Trophoblast cell (in vitro differentiated cells and primary cell): ENCODE measurements around the gene MYORG.

ENCODE experiments used
- DNase-seq, 2 donors: peaks; one replicate each; pipeline ENCODE4 v3.0.0-alpha.2; 2016
- H2AFZ ChIP-seq: 2 replicates; pipeline ENCODE4 v1.6.1; 2013; ENCODE audit warnings: low read length, moderate library complexity, mild to moderate bottlenecking; ENCODE audit not compliant: insufficient read depth, poor library complexity
- H2AK5ac ChIP-seq: 2 replicates; pipeline ENCODE4 v1.6.1; 2013; ENCODE audit warnings: mild to moderate bottlenecking, low read length
- H2BK120ac ChIP-seq: 2 replicates; pipeline ENCODE4 v1.6.1; 2013; ENCODE audit warnings: low read length, mild to moderate bottlenecking, moderate library complexity; ENCODE audit not compliant: insufficient read depth, poor library complexity
- H2BK12ac ChIP-seq: 2 replicates; pipeline ENCODE4 v1.6.1; 2013; ENCODE audit warnings: mild to moderate bottlenecking, low read length, moderate library complexity
- H2BK5ac ChIP-seq: 2 replicates; pipeline ENCODE4 v1.6.1; 2013; ENCODE audit warnings: low read length, low read depth, moderate library complexity, mild to moderate bottlenecking; ENCODE audit not compliant: poor library complexity
- H3K14ac ChIP-seq: 2 replicates; pipeline ENCODE4 v1.6.1; 2013; ENCODE audit warnings: mild to moderate bottlenecking, low read length
- H3K18ac ChIP-seq: 2 replicates; pipeline ENCODE4 v1.6.1; 2013; ENCODE audit warnings: mild to moderate bottlenecking, low read length
- H3K23ac ChIP-seq: 2 replicates; pipeline ENCODE4 v1.6.1; 2013; ENCODE audit warnings: low read length
- H3K27ac ChIP-seq: 2 replicates; pipeline ENCODE4 v1.5.1; 2013; ENCODE audit warnings: low read depth, mild to moderate bottlenecking, inconsistent platforms, low read length, moderate library complexity
- H3K27me3 ChIP-seq: 2 replicates; pipeline ENCODE4 v1.6.1; 2013; ENCODE audit warnings: inconsistent platforms, mild to moderate bottlenecking, low read length, moderate library complexity; ENCODE audit not compliant: insufficient read depth
- H3K36me3 ChIP-seq, 2 experiments: 1 replicate in 1 of 2; 2 replicates in 1 of 2; pipeline ENCODE4 v1.6.1; 2013; ENCODE audit warnings: low read length in 2 of 2, mild to moderate bottlenecking in 2 of 2, moderate library complexity in 1 of 2; ENCODE audit not compliant: insufficient read depth in 2 of 2, control insufficient read depth in 1 of 2
- H3K4ac ChIP-seq: 2 replicates; pipeline ENCODE4 v1.6.1; 2013; ENCODE audit warnings: low read depth, mild to moderate bottlenecking, low read length, moderate library complexity
- H3K4me1 ChIP-seq, 2 experiments: 1 replicate in 1 of 2; 2 replicates in 1 of 2; pipeline ENCODE4 v1.6.1; 2013; ENCODE audit warnings: low read length in 2 of 2, mild to moderate bottlenecking in 2 of 2, moderate library complexity in 1 of 2; ENCODE audit not compliant: insufficient read depth in 2 of 2, control insufficient read depth in 1 of 2
- H3K4me2 ChIP-seq: 2 replicates; pipeline ENCODE4 v1.6.1; 2013; ENCODE audit warnings: inconsistent platforms, mild to moderate bottlenecking, low read length, moderate library complexity
- H3K4me3 ChIP-seq: 2 replicates; pipeline ENCODE4 v1.5.1; 2013; ENCODE audit warnings: mild to moderate bottlenecking, low read depth, low read length, inconsistent platforms
- H3K79me1 ChIP-seq: one replicate; pipeline ENCODE4 v1.6.1; 2013; ENCODE audit warnings: low read length
- H3K79me2 ChIP-seq: 2 replicates; pipeline ENCODE4 v1.6.1; 2013; ENCODE audit warnings: low read length, mild to moderate bottlenecking; ENCODE audit not compliant: control insufficient read depth, insufficient read depth, poor library complexity
- H3K9ac ChIP-seq: 2 replicates; pipeline ENCODE4 v1.6.1; 2013; ENCODE audit warnings: mild to moderate bottlenecking, low read length
- H3K9me3 ChIP-seq: 2 replicates; pipeline ENCODE4 v1.6.1; 2013; ENCODE audit warnings: low read depth, mild to moderate bottlenecking, control low read depth, inconsistent platforms, low read length; ENCODE audit not compliant: insufficient read depth
- H4K12ac ChIP-seq: 2 replicates; pipeline ENCODE4 v1.6.1; 2013; ENCODE audit warnings: low read depth, mild to moderate bottlenecking, low read length, moderate library complexity
- H4K8ac ChIP-seq: 2 replicates; pipeline ENCODE4 v1.6.1; 2013; ENCODE audit warnings: low read depth, mild to moderate bottlenecking, low read length, moderate library complexity
- H4K91ac ChIP-seq: one replicate; pipeline ENCODE4 v1.6.1; 2013; ENCODE audit warnings: low read depth, mild to moderate bottlenecking, low read length, moderate library complexity
- WGBS: extraction: QIAGEN DNeasy Blood & Tissue Kit; methylation state at CpG from one replicate; pipeline ENCODE4 v1.1.7; 2013; ENCODE audit warnings: missing lambda C conversion rate; ENCODE audit not compliant: insufficient read length, insufficient coverage; ENCODE audit errors: extremely low coverage; 5-methylcytosine and 5-hydroxymethylcytosine counted together

Gene MYORG

GRCh38 chr9:34373749-34374148 is 2.9 kb downstream of the MYORG start:
- Histone ChIP-seq H3K14ac (peak overlapping the region; percentile 25), H3K9me3 (peaks cover 26% of the 10 kb centered on the region), H3K4ac (peak overlapping the region; percentile 27), H3K4me1 (peaks cover 35 to 45% of the 10 kb centered on the region in 2 experiments), H3K27ac (no peak overlapping the region), H2AK5ac (peak overlapping the region; percentile 49), H4K8ac (no peak overlapping the region), H3K4me3 (no peak overlapping the region), H3K4me2 (no peak overlapping the region), H3K79me1 (peaks cover 20% of the 10 kb centered on the region), H2BK120ac (no peak overlapping the region), H3K18ac (peak overlapping the region; percentile 58), H3K9ac (no peak overlapping the region), H2AFZ (no peak overlapping the region), H4K91ac (peak overlapping the region; percentile 64), H2BK12ac (peak overlapping the region; percentile 71), H3K23ac (no peak overlapping the region), H4K12ac (no peak overlapping the region), H3K36me3 (peaks cover 30 to 34% of the 10 kb centered on the region in 2 experiments), H3K27me3 (no peaks in the 10 kb centered on the region), H3K79me2 (peaks cover 3% of the 10 kb centered on the region), H2BK5ac (peak overlapping the region; percentile 17)
- DNase-seq: no peak
- no CpG with 5 or more reads among the region's 2 CpGs for WGBS

- H2BK5ac ChIP-seq: no peak overlapping the region
- H3K23ac ChIP-seq: no peak overlapping the region
- H3K4me3 ChIP-seq: no peak overlapping the region
- peaks cover 35 to 45% of the 10 kb centered on the region in 2 experiments for H3K4me1 ChIP-seq
- H3K36me3 ChIP-seq: peaks cover 33 to 39% of the 10 kb centered on the region in 2 experiments
- no CpG with 5 or more reads among the region's 41 CpGs for WGBS
- no peak overlapping the region for H2BK12ac ChIP-seq
- no peaks in the 10 kb centered on the region for H3K27me3 ChIP-seq
- H3K27ac ChIP-seq: peak overlapping the region; percentile 76
- H4K12ac ChIP-seq: no peak overlapping the region
- H3K4me2 ChIP-seq: no peak overlapping the region
- H2AFZ ChIP-seq: no peak overlapping the region
- peaks cover 3% of the 10 kb centered on the region for H3K79me2 ChIP-seq
- H3K9me3 ChIP-seq: peaks cover 31% of the 10 kb centered on the region
- peak overlapping the region; percentile 30 for H4K8ac ChIP-seq
- H4K91ac ChIP-seq: peak overlapping the region; percentile 9
- H3K18ac ChIP-seq: peak overlapping the region; percentile 27
- H3K79me1 ChIP-seq: peaks cover 20% of the 10 kb centered on the region
- H3K14ac ChIP-seq: peak overlapping the region; percentile 17
- peak; percentile 98 for DNase-seq
- no peak overlapping the region for H3K9ac ChIP-seq
- H2AK5ac ChIP-seq: peak overlapping the region; percentile 67
- peak overlapping the region; percentile 7 for H3K4ac ChIP-seq
- peak overlapping the region; percentile 15 for H2BK120ac ChIP-seq
Measured at GRCh38 chr9:34372467-34373011, 4.2 kb downstream of the MYORG start.

- Histone ChIP-seq H3K27me3 (no peaks in the 10 kb centered on the region), H3K79me1 (peaks cover 18% of the 10 kb centered on the region), H2BK120ac (peak overlapping the region; percentile 15), H3K18ac (peak overlapping the region; percentile 27), H3K36me3 (peaks cover 34 to 40% of the 10 kb centered on the region in 2 experiments), H3K4me3 (peak overlapping the region; percentile 29), H2BK12ac (no peak overlapping the region), H3K4me1 (peaks cover 35 to 40% of the 10 kb centered on the region in 2 experiments), H3K79me2 (peaks cover 3% of the 10 kb centered on the region), H2AFZ (no peak overlapping the region), H3K4ac (peak overlapping the region; percentile 7), H3K9me3 (peaks cover 32% of the 10 kb centered on the region), H3K27ac (peak overlapping the region; percentile 71), H2BK5ac (peak overlapping the region; percentile 4), H3K9ac (no peak overlapping the region), H3K14ac (peak overlapping the region; percentile 17), H2AK5ac (peak overlapping the region; percentile 67), H3K4me2 (no peak overlapping the region), H4K8ac (peak overlapping the region; percentile 30), H4K91ac (peak overlapping the region; percentile 9), H3K23ac (no peak overlapping the region), H4K12ac (no peak overlapping the region)
- DNase-seq: no peak
- no CpG with 5 or more reads among the region's 60 CpGs for WGBS
Measured at GRCh38 chr9:34371886-34372466, 4.7 kb downstream of the MYORG start.

- peaks cover 34 to 40% of the 10 kb centered on the region in 2 experiments for H3K36me3 ChIP-seq
- no peak overlapping the region for H3K27ac ChIP-seq
- no peak overlapping the region for H2AFZ ChIP-seq
- peaks cover 14% of the 10 kb centered on the region for H3K79me1 ChIP-seq
- no peaks in the 10 kb centered on the region for H3K27me3 ChIP-seq
- no peak overlapping the region for H3K4me2 ChIP-seq
- H3K23ac ChIP-seq: no peak overlapping the region
- no peak overlapping the region for H3K9ac ChIP-seq
- peak overlapping the region; percentile 13 for H2AK5ac ChIP-seq
- H3K4me1 ChIP-seq: peaks cover 35 to 40% of the 10 kb centered on the region in 2 experiments
- H4K91ac ChIP-seq: no peak overlapping the region
- no peak overlapping the region for H2BK5ac ChIP-seq
- H2BK12ac ChIP-seq: no peak overlapping the region
- H3K14ac ChIP-seq: no peak overlapping the region
- H3K79me2 ChIP-seq: no peaks in the 10 kb centered on the region
- no peak for DNase-seq
- peak overlapping the region; percentile 13 for H3K4ac ChIP-seq
- H2BK120ac ChIP-seq: no peak overlapping the region
- peak overlapping the region; percentile 27 for H3K18ac ChIP-seq
- no peak overlapping the region for H4K12ac ChIP-seq
- H4K8ac ChIP-seq: no peak overlapping the region
- H3K9me3 ChIP-seq: peaks cover 32% of the 10 kb centered on the region
- no CpG with 5 or more reads among the region's 105 CpGs for WGBS
- H3K4me3 ChIP-seq: peak overlapping the region; percentile 1
Measured at GRCh38 chr9:34370970-34371880, 5.5 kb downstream of the MYORG start.
